Eye (tissue), 1 donor: Measurements from ENCODE around the gene THBS2.
A peak's percentile ranks its signal among the peaks of the same experiment; 100 is the strongest.
"Not testable (repeated sequence)": the region's sequence is repeated elsewhere in the genome, so short reads cannot be mapped to it uniquely, and the experiment has no call there.

Source experiments
- DNase-seq: peaks from one replicate; pipeline ENCODE4 v3.0.0-alpha.2; 2015

Gene THBS2

DNA sequence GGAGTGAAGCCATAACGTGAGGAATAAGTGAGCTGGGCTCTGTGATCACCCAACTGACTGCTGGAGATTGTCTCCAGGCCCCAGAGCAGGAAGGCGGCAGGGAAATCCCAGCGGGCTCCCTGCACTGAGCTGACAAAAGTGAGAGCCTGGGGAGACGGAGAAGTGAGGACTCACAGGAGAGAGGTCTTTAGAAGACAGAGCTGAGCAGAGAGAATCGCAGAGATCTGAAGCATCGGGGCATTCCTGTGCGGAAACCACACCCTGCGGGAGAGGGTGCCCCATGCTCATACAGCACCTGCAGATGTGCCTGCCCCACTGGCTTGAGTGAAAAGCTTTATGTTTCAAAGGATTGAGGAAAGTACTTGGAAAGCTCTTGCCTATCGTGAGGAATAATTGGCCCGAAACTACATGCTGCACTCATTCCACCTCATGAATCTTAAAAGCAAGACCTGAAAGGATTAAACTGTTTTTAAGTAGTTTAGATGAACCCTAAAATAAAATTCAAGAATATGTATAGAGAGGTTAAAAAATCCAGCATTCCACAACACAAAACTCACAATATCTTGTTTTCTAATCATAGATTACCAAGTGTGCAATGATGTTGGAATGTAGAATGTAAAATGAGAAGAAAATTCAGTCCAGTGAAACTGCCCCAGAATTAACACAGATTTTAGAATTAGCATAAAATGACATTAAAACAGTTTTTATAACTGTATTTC is 17.7 kb upstream of the THBS2 start:
- no peak for DNase-seq

GRCh38 chr6:169270077-169270380 is 16.4 kb upstream of the THBS2 start:
- not testable (repeated sequence) for DNase-seq

GRCh38 chr6:169269180-169270076 is 15.8 kb upstream of the THBS2 start:
- no peak for DNase-seq

- no peak for DNase-seq
Observed at GRCh38 chr6:169268276-169268675, 14.6 kb upstream of the THBS2 start.

- DNase-seq, result no peak
Observed at GRCh38 chr6:169266746-169267591, 13.3 kb upstream of the THBS2 start.

- DNase-seq, result no peak
Observed at GRCh38 chr6:169266261-169266660, 12.6 kb upstream of the THBS2 start.

GRCh38 chr6:169265486-169266131 is 12.0 kb upstream of the THBS2 start:
- DNase-seq, result no peak

- DNase-seq, result no peak
Observed at GRCh38 chr6:169263836-169264608, 10.4 kb upstream of the THBS2 start.

GRCh38 chr6:169263374-169263773 is 9.7 kb upstream of the THBS2 start:
- no peak for DNase-seq

DNA sequence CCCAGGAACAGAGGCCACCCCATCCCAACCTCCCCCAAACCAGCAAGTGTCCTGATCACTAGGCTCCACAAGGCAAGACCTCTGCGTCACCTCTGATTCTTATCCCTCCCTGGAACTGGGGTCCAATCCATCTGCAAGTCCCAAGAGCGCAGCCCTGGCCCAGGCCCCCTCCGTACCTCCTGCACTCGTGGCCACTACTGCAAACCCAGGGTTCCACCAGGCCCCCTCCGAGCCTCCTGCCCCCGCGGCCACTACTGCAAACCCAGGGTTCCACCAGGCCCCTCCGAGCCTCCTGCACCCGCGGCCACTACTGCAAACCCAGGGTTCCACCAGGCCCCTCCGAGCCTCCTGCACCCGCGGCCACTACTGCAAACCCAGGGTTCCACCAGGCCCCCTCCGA is 9.0 kb upstream of the THBS2 start:
- DNase-seq, result not testable (repeated sequence)

GRCh38 chr6:169256518-169256917 is 2.9 kb upstream of the THBS2 start:
- DNase-seq, result no peak

- no peak for DNase-seq
Observed at GRCh38 chr6:169256061-169256460, 2.4 kb upstream of the THBS2 start.

DNA sequence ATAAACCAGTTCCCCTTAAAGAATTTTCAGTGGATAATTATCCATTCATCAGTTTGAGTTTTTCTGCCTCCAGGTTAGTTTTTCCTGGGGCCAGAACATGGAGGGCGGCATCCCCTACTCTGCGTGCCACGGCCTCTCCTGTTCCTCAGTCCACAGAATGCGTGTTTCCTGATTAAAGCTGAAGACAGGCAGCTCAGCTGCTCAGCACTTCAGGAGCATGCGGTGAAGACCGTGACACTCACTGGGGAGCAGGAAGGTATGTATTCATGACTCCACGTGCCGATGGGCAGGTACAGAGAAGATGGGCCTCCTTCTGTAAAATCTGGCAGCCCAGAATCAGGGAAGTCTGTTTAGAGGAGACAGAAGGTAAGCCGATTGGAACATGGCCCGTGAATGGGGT is 2.0 kb upstream of the THBS2 start:
- no peak for DNase-seq

- no peak for DNase-seq
Observed at GRCh38 chr6:169254456-169255316, 1.0 kb upstream of the THBS2 start.

- DNase-seq, result peak; percentile 58
Observed at GRCh38 chr6:169252505-169253189, 999 bp downstream of the THBS2 start.

GRCh38 chr6:169251822-169252504 is 1.7 kb downstream of the THBS2 start:
- no peak for DNase-seq

GRCh38 chr6:169251371-169251802 is 2.3 kb downstream of the THBS2 start:
- DNase-seq, result no peak

DNA sequence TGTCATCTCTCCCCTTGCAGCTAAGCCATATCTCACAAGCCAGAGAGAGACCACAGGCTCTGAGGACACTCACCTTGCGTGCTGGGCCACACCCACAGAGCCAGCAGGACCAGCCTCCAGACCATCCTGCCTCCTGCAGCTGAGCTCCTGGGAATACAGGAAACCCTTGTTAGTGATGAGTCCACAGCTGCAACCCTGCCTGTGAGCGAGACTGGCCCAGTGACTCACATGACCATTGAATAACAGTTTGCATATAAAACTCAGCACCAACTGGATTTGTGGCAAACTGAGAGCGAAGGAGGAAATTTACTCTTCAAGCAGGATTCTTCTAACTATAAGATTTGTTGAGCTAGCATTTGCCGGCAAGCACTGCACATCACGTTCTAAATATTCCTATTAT is 3.0 kb downstream of the THBS2 start:
- no peak for DNase-seq

- no peak for DNase-seq
Observed at GRCh38 chr6:169249057-169249456, 4.6 kb downstream of the THBS2 start.

DNA sequence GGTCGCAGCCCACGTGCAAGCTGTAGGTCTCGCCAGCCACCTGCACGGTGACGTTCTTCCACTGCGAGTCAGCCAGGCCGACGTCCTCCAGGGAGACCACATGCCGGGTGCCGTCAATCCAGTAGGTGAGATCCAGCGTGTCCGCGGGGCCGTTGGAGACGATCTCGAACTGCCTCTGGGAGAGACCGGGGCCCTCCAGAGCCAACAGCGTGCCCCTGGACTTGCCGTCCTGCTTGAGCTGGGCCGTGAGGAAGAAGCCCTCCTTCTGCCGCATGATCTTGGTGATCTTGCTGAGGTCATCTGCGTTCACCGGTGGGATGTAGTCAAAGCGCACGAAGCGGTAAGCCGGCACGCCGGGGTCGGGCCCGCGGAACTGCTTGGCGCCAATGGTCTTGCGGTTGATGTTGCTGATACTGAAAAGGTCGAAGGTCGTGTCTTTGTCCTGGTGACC is 5.1 kb downstream of the THBS2 start:
- no peak for DNase-seq
